GM23248 (cell line): Measurements from ENCODE around the gene COL9A3.

Experiments used
- EZH2 ChIP-seq: fragments of 200-600 bp; sonication (generic); IDR thresholded peaks from 2 replicates; pipeline ENCODE4 v1.6.1; 2018; ENCODE audit warnings: antibody characterized with exemption, mild to moderate bottlenecking; ENCODE audit not compliant: insufficient read depth, poor library complexity, severe bottlenecking
- EZH2phosphoT487 ChIP-seq: fragments of 200-600 bp; sonication (generic); IDR thresholded peaks from 2 replicates; pipeline ENCODE4 v1.6.1; 2018; ENCODE audit warnings: antibody characterized with exemption, moderate library complexity, mild to moderate bottlenecking, low read depth; ENCODE audit not compliant: insufficient read depth

DNA sequence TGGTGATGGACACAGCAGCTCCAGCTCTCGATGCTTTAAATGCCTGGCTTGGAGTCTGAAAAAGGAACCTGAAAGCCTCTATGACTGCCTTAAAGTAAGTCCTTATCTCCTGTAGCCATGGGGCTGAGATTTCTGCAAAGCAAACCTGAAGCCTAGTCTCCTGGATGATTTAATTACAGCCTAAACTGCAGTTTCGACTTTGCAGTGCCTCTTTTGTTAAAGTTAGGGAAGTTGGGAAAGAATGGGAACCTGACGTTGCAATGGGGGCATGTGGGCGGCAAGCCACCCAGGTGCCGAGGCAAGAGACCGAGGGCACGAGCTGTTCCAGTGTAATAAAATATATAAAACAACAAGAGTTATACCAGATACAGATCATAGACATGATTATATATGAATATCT is 56.4 kb downstream of the COL9A3 start:
- TF ChIP-seq EZH2 (no peak), EZH2phosphoT487 (no peak)
